IPS DF 4.7 (cell line): Measurements from ENCODE around the gene EPS8.

Experiments used
- DNase-seq: peaks from one replicate; pipeline ENCODE4 v3.0.0-alpha.2; 2013; ENCODE audit warnings: low spot score; ENCODE audit errors: extremely low read depth

The EPS8 gene

GRCh38 chr12:15789220-15790171, at the start of gene EPS8:
TSS of gene EPS8 (minus strand) at chr12:15789388. CDS start at chr12:15682951, 106,437 bp downstream.
- no peak for DNase-seq

- DNase-seq: no peak
Observed at GRCh38 chr12:15837141-15837790, 48.1 kb upstream of the EPS8 start.

GRCh38 chr12:15834575-15834974, 45.4 kb upstream of the EPS8 start:
- no peak for DNase-seq

DNA sequence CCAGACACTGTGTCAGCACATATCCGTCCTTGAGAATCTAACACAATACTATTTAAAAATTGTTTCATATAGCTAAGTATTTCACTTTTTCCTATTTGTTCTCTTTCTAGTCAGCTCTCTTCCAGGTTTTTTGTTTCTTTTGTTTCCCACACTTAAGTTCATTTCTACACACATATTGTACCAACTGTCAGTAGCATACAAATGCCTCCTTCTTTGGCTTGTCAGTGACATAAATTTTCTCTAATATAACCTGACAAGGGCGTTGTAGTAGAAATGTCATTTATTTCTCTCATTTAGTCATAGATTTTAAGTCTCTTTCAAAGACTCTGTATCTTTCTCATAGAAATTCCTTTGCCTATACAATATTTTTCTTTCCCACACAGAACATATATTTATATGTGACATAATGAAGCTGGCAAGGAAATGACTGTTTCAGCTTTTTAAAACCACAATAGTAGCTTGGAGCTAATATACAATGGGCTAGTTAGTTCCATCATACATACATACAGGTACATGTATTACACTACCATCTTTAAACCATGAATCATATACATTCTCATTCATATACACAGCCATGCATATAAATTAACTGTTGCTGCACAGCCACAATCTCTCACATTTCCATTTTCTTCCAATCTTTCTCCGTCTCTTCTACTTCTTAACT, 42.3 kb upstream of the EPS8 start:
- no peak for DNase-seq

DNA sequence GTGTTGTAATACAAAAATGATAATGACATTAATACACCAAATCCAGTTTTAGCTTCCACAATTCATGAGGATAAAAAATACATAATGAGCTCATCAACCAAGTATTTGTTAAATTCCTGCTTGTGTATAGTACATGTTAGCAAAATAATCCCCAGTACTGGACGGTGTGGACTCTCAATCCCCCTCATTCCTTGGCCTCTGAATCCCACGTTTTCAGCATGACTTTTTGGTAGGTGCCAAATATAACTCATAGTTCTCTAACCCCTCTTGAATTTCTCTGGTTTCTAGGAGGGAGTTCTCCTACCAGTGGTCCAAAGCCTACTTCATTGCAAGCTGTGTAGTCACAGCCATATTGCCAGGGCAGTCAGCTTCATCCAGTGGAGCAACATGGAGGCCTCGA, 41.4 kb upstream of the EPS8 start:
- DNase-seq: no peak

DNA sequence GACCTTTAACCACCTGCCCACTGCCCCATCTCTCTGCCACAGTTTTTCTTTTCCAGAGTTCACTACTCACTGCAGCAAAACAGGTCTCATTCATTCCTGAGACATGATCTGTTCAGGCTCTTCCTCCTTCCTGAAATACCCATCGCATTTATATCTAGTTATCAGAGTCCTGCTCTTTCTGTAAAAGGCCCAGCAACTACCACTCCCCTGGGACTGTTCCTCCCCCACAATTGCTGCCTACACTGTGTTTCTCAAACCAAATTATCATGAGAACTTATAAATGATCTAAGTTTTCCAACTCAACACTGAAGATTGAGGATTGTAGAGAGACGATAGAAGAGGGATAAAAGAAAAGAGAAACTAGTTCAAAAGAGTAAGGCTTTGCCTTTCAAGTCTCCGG, 40.8 kb upstream of the EPS8 start:
- no peak for DNase-seq

GRCh38 chr12:15829255-15829654, 40.1 kb upstream of the EPS8 start:
- DNase-seq: no peak

- no peak for DNase-seq
Observed at GRCh38 chr12:15827136-15827535, 37.9 kb upstream of the EPS8 start.

DNA sequence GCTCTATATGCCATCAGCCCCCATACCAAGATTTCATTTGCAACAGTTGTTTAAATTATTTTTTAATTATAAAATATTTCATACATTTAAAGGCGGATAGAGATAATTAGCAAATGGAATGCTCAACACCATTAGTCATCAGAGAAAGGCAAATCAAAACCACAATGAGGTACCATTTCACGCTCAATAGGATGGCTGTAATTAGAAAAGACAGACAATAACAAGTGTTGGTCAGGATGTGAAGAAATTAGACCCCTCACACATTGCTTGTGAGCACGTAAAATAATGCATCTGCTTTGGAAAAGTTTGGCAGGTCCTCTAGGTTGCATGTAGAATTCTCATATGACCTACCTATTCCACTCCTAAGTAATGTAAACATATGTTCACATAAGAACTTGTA, 35.3 kb upstream of the EPS8 start:
- DNase-seq: no peak

GRCh38 chr12:15823360-15824128, 34.4 kb upstream of the EPS8 start:
- DNase-seq: no peak

- no peak for DNase-seq
Observed at GRCh38 chr12:15819644-15820437, 30.7 kb upstream of the EPS8 start.

DNA sequence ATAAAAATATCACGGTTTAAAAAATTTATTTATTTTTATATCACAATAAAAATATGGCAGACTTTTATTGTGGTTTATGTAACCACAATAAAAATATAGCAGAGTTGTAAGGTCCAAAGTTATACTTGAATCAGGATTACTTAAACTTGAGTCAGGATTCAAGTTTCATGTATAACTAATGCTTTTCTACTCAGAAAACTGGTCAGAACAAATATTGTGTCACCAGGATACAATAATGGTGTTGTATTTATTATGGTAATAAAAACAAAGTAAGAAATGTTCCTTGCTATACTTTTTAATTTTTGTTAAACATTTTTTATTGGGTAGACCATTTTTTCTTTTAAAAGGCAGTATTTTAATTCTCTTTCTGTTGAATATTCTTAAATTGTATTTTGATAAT, 29.2 kb upstream of the EPS8 start:
- no peak for DNase-seq

DNA sequence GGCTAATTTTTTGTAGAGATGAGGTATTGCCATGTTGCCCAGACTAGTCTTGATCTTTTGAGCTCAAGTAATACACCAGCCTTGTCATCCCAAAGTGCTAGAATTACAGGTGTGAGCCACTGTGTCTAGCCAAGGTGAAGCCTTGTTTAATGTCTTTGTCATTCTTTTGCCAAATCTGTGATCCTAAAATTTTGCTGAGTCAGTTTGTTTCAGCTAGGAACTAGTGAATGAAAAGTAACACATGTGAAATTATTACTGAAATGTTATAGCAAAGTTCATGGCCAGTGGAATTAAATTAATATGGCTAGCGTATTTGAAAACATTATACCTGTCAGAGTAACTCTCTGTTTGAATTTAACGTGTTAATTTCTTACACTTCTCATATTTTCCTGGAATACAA, 26.5 kb upstream of the EPS8 start:
- DNase-seq: no peak

GRCh38 chr12:15811214-15812127, 22.3 kb upstream of the EPS8 start:
- DNase-seq: no peak

DNA sequence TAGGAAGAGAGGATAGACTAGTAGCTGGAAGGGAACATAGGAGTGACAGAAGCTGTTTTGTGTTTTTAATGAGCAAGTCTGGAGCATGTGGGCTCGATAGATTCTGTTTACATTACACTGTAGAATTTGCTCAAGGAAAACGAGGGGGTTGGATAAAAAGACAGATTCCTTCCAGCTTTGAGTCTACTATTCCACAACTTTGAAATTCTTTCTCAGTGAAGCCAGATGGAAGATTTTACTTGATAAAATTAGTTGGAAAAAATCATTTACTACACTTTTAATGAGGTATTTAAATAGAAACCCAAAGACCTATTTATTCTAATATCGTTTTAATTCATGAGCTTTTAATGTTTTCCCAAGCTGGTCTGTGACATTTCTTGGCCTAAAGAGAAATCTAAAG, 19.5 kb upstream of the EPS8 start:
- DNase-seq: no peak

GRCh38 chr12:15808250-15808649, 19.1 kb upstream of the EPS8 start:
- no peak for DNase-seq

- DNase-seq: no peak
Observed at GRCh38 chr12:15806826-15807225, 17.6 kb upstream of the EPS8 start.

GRCh38 chr12:15801770-15802744, 12.9 kb upstream of the EPS8 start:
- no peak for DNase-seq
